ENCODE data around the gene NAGK. TPM values are rescaled to one million over a fixed set of nuclear protein-coding genes. Genes with fewer than 3 reads are reported as not detected.
"Not testable (repeated sequence)": the region's sequence is repeated elsewhere in the genome, so short reads cannot be mapped to it uniquely, and the experiment has no call there.

The NAGK gene
- total RNA-seq, 2 experiments from 2014 or later, result 54.6 to 78.4 TPM

DNA sequence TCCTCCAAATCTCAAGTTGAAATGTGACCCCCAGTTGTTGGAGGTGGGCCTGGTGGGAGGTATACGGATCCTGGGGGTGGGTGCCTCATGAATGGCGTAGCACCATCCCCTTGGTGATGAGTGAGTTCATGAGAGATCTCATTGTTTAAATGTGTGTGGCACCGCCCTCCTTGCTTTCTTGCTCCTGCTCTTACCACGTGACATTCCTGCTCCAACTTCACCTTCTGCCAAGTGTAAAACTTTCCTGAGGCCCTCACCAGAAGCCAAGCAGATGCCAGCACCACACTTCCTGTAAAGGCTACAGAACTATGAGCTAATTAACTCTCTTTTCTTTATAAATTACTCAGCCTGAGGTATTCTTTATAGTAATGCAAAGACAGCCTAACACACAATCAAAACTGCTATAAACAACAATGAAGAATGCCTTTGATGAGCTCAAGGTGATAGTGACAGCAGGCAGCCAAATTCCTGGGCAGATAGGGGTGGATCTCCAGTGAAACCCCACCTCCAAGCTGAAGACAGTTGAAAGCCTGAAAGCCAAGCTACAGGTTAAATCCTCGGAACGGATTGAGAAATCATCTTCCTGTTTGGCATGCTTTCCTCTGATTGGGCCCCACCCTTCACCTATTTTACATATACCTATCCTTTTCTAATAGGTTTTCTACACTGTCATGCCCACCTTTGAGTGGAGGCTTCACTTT lies 34.7 kb downstream of the NAGK start:
- H3K4me1 Mint-ChIP-seq, result peaks cover 4% of the 10 kb centered on the region
- peaks cover 7% of the 10 kb centered on the region for H3K36me3 Mint-ChIP-seq
- no peak for DNase-seq

GRCh38 chr2:71103809-71104208 lies 35.4 kb downstream of the NAGK start:
- Mint-ChIP-seq H3K27ac (no peak overlapping the region), H3K36me3 (peaks cover 10% of the 10 kb centered on the region), H3K9me3 (ENCODE audit: low read depth) (peaks cover 2% of the 10 kb centered on the region), H3K4me3 (no peak overlapping the region), H3K4me1 (peaks cover 4% of the 10 kb centered on the region), H3K27me3 (peaks cover 9% of the 10 kb centered on the region)
- CTCF ChIA-PET, result interaction anchor here (1.5 kb wide), 1 partner anchor 58 kb away, joined by 3 read pairs; no protein-coding TSS in a partner anchor
- ATAC-seq (no peak), DNase-seq (no peak)

More for the DNA sequence above, 34.7 kb downstream of the NAGK start:
- no peak for ATAC-seq
- no peak overlapping the region for H3K27ac Mint-ChIP-seq
- H3K9me3 Mint-ChIP-seq (ENCODE audit: low read depth), result peaks cover 2% of the 10 kb centered on the region
- H3K4me3 Mint-ChIP-seq, result no peak overlapping the region
- CTCF ChIA-PET, result interaction anchor here (1.5 kb wide), 1 partner anchor 57 kb away, joined by 3 read pairs; no protein-coding TSS in a partner anchor
- peaks cover 10% of the 10 kb centered on the region for H3K27me3 Mint-ChIP-seq

DNA sequence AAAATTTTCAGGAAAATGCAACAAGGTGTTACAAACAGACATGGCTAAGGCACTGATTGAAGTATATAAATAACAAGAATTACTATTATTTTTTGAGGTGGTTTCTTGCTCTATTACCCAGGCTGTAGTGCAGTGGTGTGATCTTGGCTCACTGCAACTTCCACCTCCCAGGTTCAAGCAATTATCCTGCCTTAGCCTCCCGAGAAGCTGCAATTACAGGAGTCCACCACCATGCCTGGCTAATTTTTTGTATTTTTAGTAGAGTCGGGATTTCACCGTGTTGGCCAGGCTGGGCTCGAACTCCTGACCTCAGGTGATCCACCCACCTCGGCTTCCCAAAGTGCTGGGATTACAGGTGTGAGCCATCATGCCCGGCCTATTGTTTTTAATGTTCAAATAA lies 38.0 kb downstream of the NAGK start:
- H3K4me1 Mint-ChIP-seq; H3K27ac Mint-ChIP-seq; ATAC-seq; H3K4me3 Mint-ChIP-seq; H3K9me3 Mint-ChIP-seq (ENCODE audit: low read depth); H3K27me3 Mint-ChIP-seq; DNase-seq: not testable (repeated sequence)
- CTCF ChIA-PET, result interaction anchor here (0.7 kb wide), 1 partner anchor 38 kb away, joined by 3 read pairs; the partner anchor contains the start of gene NAGK
- H3K36me3 Mint-ChIP-seq, result peaks cover 16% of the 10 kb centered on the region

DNA sequence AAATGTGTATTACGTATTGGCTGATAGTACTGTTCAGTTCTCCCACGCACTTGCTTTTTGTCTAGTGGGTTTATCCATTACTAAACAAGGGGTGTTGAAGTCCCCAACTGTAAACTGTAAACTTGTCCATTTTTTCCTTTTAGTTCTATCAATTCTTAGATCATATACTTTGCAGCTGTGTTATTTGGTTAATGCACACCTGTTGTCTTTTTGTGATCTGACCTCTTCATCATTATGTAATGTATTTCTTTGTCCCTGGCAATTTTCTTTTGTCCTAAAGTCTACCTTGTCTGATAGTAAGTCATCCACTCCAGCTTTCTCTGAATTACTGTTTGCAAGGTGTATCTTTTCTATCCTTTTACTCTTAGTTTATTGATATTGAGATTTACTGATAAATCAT lies 39.6 kb downstream of the NAGK start:
- no peak for ATAC-seq
- Mint-ChIP-seq H3K27me3 (no peaks in the 10 kb centered on the region), H3K36me3 (peaks cover 19% of the 10 kb centered on the region), H3K27ac (no peak overlapping the region), H3K9me3 (ENCODE audit: low read depth) (peaks cover 2% of the 10 kb centered on the region), H3K4me1 (peaks cover 8% of the 10 kb centered on the region), H3K4me3 (no peak overlapping the region)
- CTCF ChIA-PET, result no interaction called here
- no peak for DNase-seq

- H3K9me3 Mint-ChIP-seq (ENCODE audit: low read depth), result no peaks in the 10 kb centered on the region
- ATAC-seq (no peak), DNase-seq (no peak)
- H3K4me3 Mint-ChIP-seq, result no peak overlapping the region
- peaks cover 16% of the 10 kb centered on the region for H3K36me3 Mint-ChIP-seq
- H3K4me1 Mint-ChIP-seq, result peaks cover 8% of the 10 kb centered on the region
- CTCF ChIA-PET, result interaction anchor here (1.9 to 2.3 kb wide), 2 partner anchors 13 to 45 kb away, joined by 4 to 11 read pairs; partner anchors contain the start of gene NAGK
- H3K27me3 Mint-ChIP-seq, result no peaks in the 10 kb centered on the region
- H3K27ac Mint-ChIP-seq, result no peak overlapping the region
Measured at GRCh38 chr2:71113843-71114242, 45.4 kb downstream of the NAGK start.

DNA sequence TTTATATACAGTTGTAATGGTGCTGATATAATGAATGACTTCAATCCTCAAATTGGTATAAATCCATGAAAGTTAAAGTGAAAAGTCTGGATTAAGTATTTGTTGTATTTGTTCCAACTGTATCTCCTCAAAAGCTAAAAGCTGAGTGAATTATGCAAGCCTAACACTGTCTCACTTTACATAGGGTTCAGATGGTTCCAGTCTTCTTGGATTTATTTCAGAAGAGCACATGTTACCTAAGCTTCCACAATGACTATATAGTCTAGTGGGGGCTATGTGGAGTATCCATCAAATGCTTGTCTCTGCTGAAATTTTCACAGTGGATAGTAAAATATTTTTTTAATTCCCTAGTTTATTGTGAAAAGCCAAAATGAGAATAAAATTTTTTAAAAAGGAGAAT lies 48.6 kb downstream of the NAGK start:
- H3K36me3 Mint-ChIP-seq, result peaks cover 14% of the 10 kb centered on the region
- no peak overlapping the region for H3K4me3 Mint-ChIP-seq
- no peak overlapping the region for H3K27ac Mint-ChIP-seq
- peaks cover 3% of the 10 kb centered on the region for H3K4me1 Mint-ChIP-seq
- no peaks in the 10 kb centered on the region for H3K9me3 Mint-ChIP-seq (ENCODE audit: low read depth)
- DNase-seq (no peak), ATAC-seq (no peak)
- CTCF ChIA-PET, result interaction anchor here (1.5 kb wide), 1 partner anchor 17 kb away, joined by 3 read pairs; no protein-coding TSS in a partner anchor
- no peaks in the 10 kb centered on the region for H3K27me3 Mint-ChIP-seq

DNA sequence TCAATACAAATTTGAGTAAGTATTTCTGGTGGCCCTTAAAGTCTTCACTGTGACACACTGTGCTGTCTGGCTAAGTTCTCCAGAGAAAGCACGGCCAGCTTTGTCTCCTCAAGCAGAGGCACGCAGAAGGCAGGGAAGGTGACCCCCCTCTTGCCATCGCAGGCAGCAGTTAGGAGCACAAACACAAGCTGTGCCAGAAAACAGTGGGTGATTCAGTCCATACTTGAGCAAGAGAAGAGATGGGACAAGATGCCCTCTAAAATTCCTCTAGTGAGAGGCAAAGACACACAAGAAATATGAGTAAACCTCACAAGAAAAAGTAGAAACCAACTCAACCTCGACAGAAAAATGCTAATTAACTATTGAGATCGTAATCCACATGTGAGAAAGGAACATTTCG lies 51.7 kb downstream of the NAGK start:
- Mint-ChIP-seq H3K27ac (no peak overlapping the region), H3K4me3 (no peak overlapping the region), H3K36me3 (peaks cover 15% of the 10 kb centered on the region), H3K4me1 (no peaks in the 10 kb centered on the region), H3K27me3 (no peaks in the 10 kb centered on the region), H3K9me3 (ENCODE audit: low read depth) (no peaks in the 10 kb centered on the region)
- CTCF ChIA-PET, result interaction anchor here (1.0 to 1.7 kb wide), 2 partner anchors 10 to 19 kb away, joined by 4 to 6 read pairs; partner anchors contain the start of genes MCEE and MPHOSPH10
- no peak for DNase-seq
- ATAC-seq, result no peak

DNA sequence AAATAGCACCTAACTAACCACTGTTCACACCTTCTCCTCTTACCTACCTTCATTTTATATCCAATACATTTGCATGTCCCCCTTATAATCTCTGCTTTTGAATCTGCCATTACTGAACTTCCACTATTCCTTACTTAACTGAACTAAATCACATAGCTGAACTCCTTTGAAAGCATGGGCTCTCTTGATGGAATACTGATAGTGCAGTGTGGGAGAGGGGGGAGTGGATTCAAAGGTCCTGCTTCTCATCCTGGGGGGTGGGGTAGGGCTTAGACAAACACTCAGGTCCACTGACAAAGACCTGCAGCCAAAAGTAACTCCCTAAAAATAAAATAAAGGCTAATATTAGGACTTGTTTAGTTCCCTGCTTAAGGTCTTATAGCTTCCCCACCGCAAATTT lies 53.0 kb downstream of the NAGK start:
- no peaks in the 10 kb centered on the region for H3K27me3 Mint-ChIP-seq
- CTCF ChIA-PET, result interaction anchor here (0.6 kb wide), 1 partner anchor 23 kb away, joined by 3 read pairs; no protein-coding TSS in a partner anchor
- no peaks in the 10 kb centered on the region for H3K9me3 Mint-ChIP-seq (ENCODE audit: low read depth)
- H3K4me3 Mint-ChIP-seq, result no peak overlapping the region
- DNase-seq (no peak), ATAC-seq (no peak)
- H3K36me3 Mint-ChIP-seq, result peaks cover 18% of the 10 kb centered on the region
- H3K4me1 Mint-ChIP-seq, result no peaks in the 10 kb centered on the region
- no peak overlapping the region for H3K27ac Mint-ChIP-seq

GRCh38 chr2:71122387-71123298 lies 54.2 kb downstream of the NAGK start:
- ATAC-seq (no peak), DNase-seq (no peak)
- Mint-ChIP-seq H3K36me3 (peaks cover 19% of the 10 kb centered on the region), H3K27me3 (no peaks in the 10 kb centered on the region), H3K9me3 (ENCODE audit: low read depth) (no peaks in the 10 kb centered on the region), H3K27ac (no peak overlapping the region), H3K4me1 (peaks cover 2% of the 10 kb centered on the region), H3K4me3 (no peak overlapping the region)
- CTCF ChIA-PET, result no interaction called here

DNA sequence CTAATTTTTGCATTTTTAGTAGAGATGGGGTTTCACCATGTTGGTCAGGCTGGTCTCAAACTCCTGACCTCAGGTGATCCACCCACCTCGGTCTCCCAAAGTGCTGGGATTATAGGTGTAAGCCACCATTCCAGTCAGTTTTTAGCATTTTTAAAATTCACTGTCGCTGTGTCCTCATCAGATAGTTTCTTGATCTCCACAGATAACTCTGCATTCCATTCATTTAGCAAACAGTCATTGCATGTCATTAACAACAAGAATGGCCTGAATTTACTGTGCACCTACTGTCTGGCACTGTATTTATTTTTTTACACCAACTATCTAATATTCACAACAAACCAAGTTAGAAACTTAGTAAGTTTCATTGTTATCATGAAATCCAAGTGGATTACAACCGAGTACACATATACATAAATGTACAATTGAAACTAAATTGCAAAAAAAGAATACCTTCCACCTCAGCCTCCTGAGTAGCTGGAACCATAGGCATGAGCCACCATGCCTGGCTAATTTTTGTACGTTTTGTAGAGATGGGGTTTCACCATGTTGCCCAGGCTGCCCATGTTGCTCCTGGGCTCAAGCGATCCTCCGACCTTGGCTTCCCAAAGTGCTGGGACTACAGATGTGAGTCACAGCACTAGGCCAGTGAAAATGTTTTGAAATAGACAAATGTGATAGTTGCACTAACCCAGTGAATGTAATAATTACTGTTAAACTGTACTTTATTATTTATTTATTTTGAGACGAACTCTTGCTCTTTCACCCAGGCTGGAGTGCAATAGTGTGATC lies 57.3 kb downstream of the NAGK start:
- peaks cover 20% of the 10 kb centered on the region for H3K36me3 Mint-ChIP-seq
- H3K27me3 Mint-ChIP-seq, result no peaks in the 10 kb centered on the region
- H3K9me3 Mint-ChIP-seq (ENCODE audit: low read depth), result no peaks in the 10 kb centered on the region
- no peak overlapping the region for H3K27ac Mint-ChIP-seq
- no peak overlapping the region for H3K4me3 Mint-ChIP-seq
- ATAC-seq (no peak), DNase-seq (no peak)
- H3K4me1 Mint-ChIP-seq, result peaks cover 16% of the 10 kb centered on the region
- CTCF ChIA-PET, result interaction anchor here (0.9 to 1.7 kb wide), 4 partner anchors 25 to 177 kb away, joined by 3 to 7 read pairs (median 4); no protein-coding TSS in a partner anchor

DNA sequence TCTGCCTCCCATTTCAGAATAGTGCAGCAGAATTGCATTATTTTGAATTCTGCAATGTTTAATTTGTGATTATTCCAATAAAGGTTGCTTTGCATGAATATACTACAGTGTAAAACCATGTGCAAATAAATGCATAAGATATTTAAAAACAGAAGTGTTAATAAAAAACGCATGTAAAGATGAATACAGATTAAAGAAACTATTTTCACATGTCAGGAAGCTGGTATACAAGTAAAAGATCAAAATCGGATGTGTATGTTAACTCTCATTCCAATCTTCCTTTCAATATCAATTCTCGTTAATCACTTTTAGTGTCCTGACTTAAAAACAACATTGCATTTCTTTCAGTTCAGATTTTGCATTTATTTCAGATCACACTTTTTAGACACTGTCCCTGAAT lies 58.5 kb downstream of the NAGK start:
- Mint-ChIP-seq H3K36me3 (peaks cover 18% of the 10 kb centered on the region), H3K4me3 (no peak overlapping the region), H3K9me3 (ENCODE audit: low read depth) (no peaks in the 10 kb centered on the region), H3K4me1 (peaks cover 16% of the 10 kb centered on the region), H3K27me3 (no peaks in the 10 kb centered on the region), H3K27ac (no peak overlapping the region)
- no peak for ATAC-seq
- CTCF ChIA-PET, result interaction anchor here (0.9 to 1.7 kb wide), 5 partner anchors 25 to 178 kb away, joined by 3 to 7 read pairs (median 4); no protein-coding TSS in a partner anchor
- DNase-seq, result no peak

Data from activated CD8-positive, alpha-beta memory T cell treated with anti-CD3 and anti-CD28 coated beads, Interleukin-2, amount 10 ng/mL, durations not matched to agents 7 days and 5 days (primary cell).